Eye (tissue), 1 donor: ENCODE measurements around the gene UPK3BL1.
"Not testable (repeated sequence)": the region's sequence is repeated elsewhere in the genome, so short reads cannot be mapped to it uniquely, and the experiment has no call there.

Source experiments
- DNase-seq: peaks from one replicate; pipeline ENCODE4 v3.0.0-alpha.2; 2015

The UPK3BL1 gene, protein sequence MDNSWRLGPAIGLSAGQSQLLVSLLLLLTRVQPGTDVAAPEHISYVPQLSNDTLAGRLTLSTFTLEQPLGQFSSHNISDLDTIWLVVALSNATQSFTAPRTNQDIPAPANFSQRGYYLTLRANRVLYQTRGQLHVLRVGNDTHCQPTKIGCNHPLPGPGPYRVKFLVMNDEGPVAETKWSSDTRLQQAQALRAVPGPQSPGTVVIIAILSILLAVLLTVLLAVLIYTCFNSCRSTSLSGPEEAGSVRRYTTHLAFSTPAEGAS

GRCh38 chr7:102642691-102643090, at the start of gene UPK3BL1:
Gene UPK3BL1 (minus strand): TSS chr7:102642791. CDS start chr7:102642741, 50 bp downstream.
- DNase-seq = not testable (repeated sequence)

- DNase-seq = not testable (repeated sequence)
These were observed 48.0 kb upstream of the UPK3BL1 start for GRCh38 chr7:102690602-102691001.

GRCh38 chr7:102689436-102690282, 47.1 kb upstream of the UPK3BL1 start:
- DNase-seq = not testable (repeated sequence)

- not testable (repeated sequence) for DNase-seq
These were observed 45.9 kb upstream of the UPK3BL1 start for GRCh38 chr7:102688299-102689036.

DNA sequence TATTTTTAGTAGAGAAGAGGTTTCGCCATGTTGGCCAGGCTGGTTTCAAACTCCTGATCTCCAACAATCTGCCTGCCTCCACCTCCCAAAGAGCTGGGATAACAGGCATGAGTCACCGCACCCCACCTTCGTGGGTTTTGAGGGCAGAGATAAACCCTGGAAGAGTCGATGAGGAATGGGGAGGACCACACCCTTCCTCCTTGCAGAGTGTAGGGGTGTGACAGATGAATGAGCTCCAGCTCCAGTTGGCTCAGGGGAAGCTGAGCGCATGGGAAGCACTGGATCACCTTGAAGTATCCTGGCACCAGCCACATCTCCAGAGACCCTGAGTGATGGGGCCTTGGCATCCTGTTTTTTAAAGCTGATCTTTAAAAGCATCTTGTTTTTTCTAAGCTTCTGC, 40.0 kb upstream of the UPK3BL1 start:
- DNase-seq = not testable (repeated sequence)

- DNase-seq = not testable (repeated sequence)
These were observed 38.2 kb upstream of the UPK3BL1 start for GRCh38 chr7:102680780-102681179.

- not testable (repeated sequence) for DNase-seq
These were observed 33.0 kb upstream of the UPK3BL1 start for GRCh38 chr7:102675545-102675944.

GRCh38 chr7:102673447-102674067, 31.0 kb upstream of the UPK3BL1 start:
- DNase-seq = not testable (repeated sequence)

DNA sequence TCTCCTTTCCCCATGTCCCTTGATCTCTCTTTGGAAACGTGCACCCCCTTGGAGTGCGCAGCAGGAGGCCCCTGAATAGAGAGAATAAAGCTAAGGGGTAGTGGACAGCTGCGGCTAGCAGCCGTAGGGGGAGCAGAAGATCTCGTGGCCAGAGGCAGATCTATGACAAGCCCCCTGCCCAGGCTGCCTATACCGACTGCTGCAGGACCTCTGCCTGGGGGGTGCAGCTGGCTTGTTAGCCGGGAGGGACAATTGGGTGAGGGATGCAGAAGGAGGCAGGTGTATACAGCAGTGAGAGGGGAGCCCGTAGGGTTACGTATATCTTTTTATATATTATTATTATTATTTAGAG, 29.3 kb upstream of the UPK3BL1 start:
- DNase-seq = not testable (repeated sequence)

DNA sequence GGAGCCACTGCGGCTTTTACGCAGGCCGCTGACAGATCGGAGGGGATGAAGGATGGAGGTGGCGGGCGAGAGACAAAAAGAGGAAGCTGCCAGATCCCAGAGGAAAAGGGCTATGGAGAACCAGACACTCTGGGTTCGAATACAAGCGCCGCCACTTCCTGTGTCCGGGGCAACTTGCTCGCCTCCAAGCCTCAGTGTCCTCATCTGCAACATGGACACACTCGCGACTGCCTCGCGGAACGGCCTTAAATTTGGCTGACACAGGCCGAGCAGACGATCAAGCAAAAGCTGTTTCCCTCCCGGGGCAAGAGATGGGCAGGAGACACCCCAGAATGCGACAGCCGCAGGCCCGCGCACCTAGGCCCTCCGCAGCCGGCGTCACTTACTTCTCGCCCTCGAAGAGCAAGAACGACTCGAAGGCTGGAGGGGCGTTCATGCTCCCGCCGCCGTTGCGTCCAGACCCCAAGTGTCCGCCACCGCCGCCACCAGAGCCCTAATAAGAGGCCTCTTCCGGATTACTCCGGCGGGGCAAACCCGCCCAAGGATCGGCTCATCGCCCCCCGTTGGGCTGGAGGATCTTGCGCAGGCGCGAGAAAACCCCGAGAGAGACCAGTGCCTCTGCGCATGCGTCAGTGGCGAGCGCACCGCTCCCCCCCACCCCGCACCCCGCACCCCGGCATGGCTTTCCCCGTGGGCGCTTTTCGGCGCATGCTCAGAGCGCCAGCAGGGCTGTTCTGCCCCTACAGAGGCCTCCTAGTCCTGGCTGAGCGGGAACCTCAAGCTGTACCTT, 28.8 kb upstream of the UPK3BL1 start, which contains the start of gene POLR2J2:
POLR2J2 (minus strand) TSS at position 498 of the 790 bp plus-strand sequence; CDS start at position 436, 62 bp downstream.
- DNase-seq = peak; percentile 89

DNA sequence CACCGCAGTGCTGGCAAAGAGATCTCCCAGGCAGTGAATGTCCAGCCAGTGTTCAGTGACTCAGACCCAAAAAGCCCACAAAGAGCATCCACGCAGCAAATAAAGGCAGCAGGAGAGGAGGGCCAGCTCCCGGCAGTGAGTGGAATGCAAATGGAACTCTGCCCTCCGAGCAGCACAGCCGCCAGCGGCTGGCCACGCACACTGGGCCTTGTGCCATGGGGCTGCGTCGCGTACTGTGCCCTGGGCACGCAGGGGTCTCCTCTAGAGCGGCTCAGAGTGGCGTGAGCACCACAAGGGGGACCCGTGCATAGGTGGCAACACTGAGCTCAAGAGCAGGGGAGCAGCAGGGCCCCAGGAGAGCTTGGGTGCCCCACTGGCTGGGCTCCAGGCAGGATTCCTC, 24.9 kb upstream of the UPK3BL1 start:
- not testable (repeated sequence) for DNase-seq

- not testable (repeated sequence) for DNase-seq
These were observed 24.3 kb upstream of the UPK3BL1 start for GRCh38 chr7:102666850-102667249.

GRCh38 chr7:102664765-102665164, 22.2 kb upstream of the UPK3BL1 start:
- DNase-seq = not testable (repeated sequence)

GRCh38 chr7:102649924-102650323, 7.3 kb upstream of the UPK3BL1 start, which contains the start of gene SPDYE2B:
Gene SPDYE2B (plus strand): TSS chr7:102650319. CDS start chr7:102652349, 2,030 bp downstream.
- DNase-seq = not testable (repeated sequence)

GRCh38 chr7:102647813-102648212, 5.2 kb upstream of the UPK3BL1 start:
- not testable (repeated sequence) for DNase-seq

DNA sequence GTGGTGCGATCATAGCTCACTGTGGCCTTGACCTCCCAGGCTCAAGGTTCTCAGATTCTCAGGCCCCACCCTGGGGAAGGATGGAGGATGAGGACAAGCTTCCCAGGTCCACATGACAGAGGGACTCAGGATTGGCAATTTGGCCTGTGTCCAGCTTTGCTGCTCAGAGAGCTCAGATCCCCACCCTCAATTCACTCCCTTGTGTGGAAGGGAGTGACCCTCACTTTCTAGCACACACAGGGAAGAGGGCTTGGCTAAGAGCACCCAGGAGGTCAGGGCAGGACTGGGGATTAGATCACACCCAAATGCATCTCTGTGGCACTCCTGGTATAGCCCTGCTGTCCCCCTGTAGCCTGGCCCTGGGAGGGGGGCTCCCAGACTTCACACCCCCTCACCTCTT, 813 bp upstream of the UPK3BL1 start:
- not testable (repeated sequence) for DNase-seq

- DNase-seq = peak; percentile 0
These were observed 3.7 kb downstream of the UPK3BL1 start for GRCh38 chr7:102638848-102639247.

DNA sequence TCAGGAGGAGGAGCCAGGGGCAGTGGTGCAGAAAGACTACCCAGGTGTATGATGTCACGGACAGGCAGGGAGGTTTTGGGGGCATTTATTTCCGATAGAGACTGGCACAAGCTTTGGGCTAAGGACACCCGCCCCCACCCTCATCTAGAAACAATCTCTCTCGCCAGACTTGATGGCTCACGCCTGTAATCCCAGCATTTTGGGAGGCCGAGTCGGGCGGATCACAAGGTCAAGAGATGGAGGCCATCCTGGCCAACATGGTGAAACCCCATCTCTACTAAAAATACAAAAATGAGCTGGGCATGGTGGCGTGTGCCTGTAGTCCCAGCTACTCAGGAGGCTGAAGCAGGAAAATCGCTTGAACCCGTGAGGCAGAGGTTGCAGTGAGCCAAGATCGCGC, 5.6 kb downstream of the UPK3BL1 start:
- not testable (repeated sequence) for DNase-seq

DNA sequence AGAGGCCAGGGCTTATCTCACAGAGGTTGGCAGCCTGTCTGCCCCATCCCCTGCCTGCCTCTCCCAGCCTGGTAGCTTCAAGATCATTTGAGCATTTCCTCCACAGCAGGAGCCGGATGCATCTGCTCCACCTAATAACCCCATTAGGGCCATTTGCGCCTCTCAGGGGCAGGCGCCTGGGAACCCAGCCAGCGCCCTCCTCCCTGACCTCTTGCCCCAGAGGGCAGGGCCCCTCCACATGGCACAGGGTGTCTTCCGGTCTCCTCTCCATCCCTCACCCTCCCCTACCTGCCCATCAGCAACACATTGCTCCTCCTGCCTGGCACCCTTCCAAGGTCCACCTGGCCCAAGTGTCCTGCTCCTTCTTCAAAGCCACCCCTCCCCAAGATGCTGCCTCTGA, 7.2 kb downstream of the UPK3BL1 start:
- not testable (repeated sequence) for DNase-seq

- DNase-seq = not testable (repeated sequence)
These were observed 8.3 kb downstream of the UPK3BL1 start for GRCh38 chr7:102634299-102634698.

- not testable (repeated sequence) for DNase-seq
These were observed 12.0 kb downstream of the UPK3BL1 start for GRCh38 chr7:102630622-102631021.
